Smooth muscle cell (in vitro differentiated cells): ENCODE measurements around the gene EPB41L5. TPM values are rescaled to one million over a fixed set of nuclear protein-coding genes. Genes with fewer than 3 reads are reported as not detected.
"Not testable (repeated sequence)": the region's sequence is repeated elsewhere in the genome, so short reads cannot be mapped to it uniquely, and the experiment has no call there.

Experiments used
- DNase-seq: peaks from one replicate; lab custom pipeline; 2025; ENCODE audit not compliant: unreplicated experiment; lab: John Stamatoyannopoulos, UW
- H2AFZ ChIP-seq: fragments of 200-600 bp; sonication (generic); 2 replicates; pipeline ENCODE4 v1.6.0; 2016; ENCODE audit warnings: antibody characterized with exemption, low read depth, mild to moderate bottlenecking
- H3F3A ChIP-seq: fragments of 200-600 bp; sonication (generic); 2 replicates; pipeline ENCODE4 v1.6.0; 2017; ENCODE audit warnings: antibody characterized with exemption, low read depth
- H3K27ac ChIP-seq: fragments of 200-600 bp; sonication (generic); 2 replicates; pipeline ENCODE4 v1.5.1; 2016; ENCODE audit warnings: low read depth, mild to moderate bottlenecking
- H3K27me3 ChIP-seq: fragments of 200-600 bp; sonication (generic); 2 replicates; pipeline ENCODE4 v1.6.1; 2016; ENCODE audit warnings: low read depth, mild to moderate bottlenecking
- H3K36me3 ChIP-seq: fragments of 200-600 bp; sonication (generic); 2 replicates; pipeline ENCODE4 v1.5.1; 2016; ENCODE audit warnings: low read depth
- H3K4me1 ChIP-seq: fragments of 200-600 bp; sonication (generic); 2 replicates; pipeline ENCODE4 v1.5.1; 2016; ENCODE audit warnings: low read depth
- H3K4me2 ChIP-seq: fragments of 200-600 bp; sonication (generic); 2 replicates; pipeline ENCODE4 v1.6.0; 2016; ENCODE audit warnings: mild to moderate bottlenecking
- H3K4me3 ChIP-seq: fragments of 200-600 bp; sonication (generic); 2 replicates; pipeline ENCODE4 v1.5.1; 2016; ENCODE audit warnings: mild to moderate bottlenecking
- H3K79me2 ChIP-seq: fragments of 200-600 bp; sonication (generic); 2 replicates; pipeline ENCODE4 v1.6.0; 2016; ENCODE audit warnings: low read depth, mild to moderate bottlenecking
- H3K9ac ChIP-seq: fragments of 200-600 bp; sonication (generic); 2 replicates; pipeline ENCODE4 v1.6.0; 2016; ENCODE audit warnings: low read depth
- H3K9me3 ChIP-seq: fragments of 200-600 bp; sonication (generic); replicated peaks from 2 replicates; pipeline ENCODE4 v1.5.1; 2016; ENCODE audit warnings: low read depth
- H4K20me1 ChIP-seq: fragments of 200-600 bp; sonication (generic); 2 replicates; pipeline ENCODE4 v1.6.0; 2016; ENCODE audit warnings: low read depth
- WGBS: methylation state at CpG from one replicate; pipeline ENCODE4 v1.1.7; 2016; ENCODE audit warnings: low lambda C conversion rate; 5-methylcytosine and 5-hydroxymethylcytosine counted together
- polyA plus RNA-seq: library from polyadenylated mRNA; unstranded; fragments of >200 nt; fragmentation: Nextera tagmentation; extraction: Ambion mirVana; gene quantifications from 2 replicates; pipeline ENCODE4 v1.2.1, GENCODE V29; 2016
- total RNA-seq: library from RNA; depleted of rRNA; stranded (reverse); fragments of >200 nt; gene quantifications from 2 replicates; pipeline ENCODE4 v1.2.3, GENCODE V29; 2014
- TF ChIP-seq, protein P1 (sequence below): fragments of 200-600 bp; sonication (generic); IDR thresholded peaks from 2 replicates; pipeline ENCODE4 v1.5.1; 2017; ENCODE audit warnings: borderline replicate concordance, mild to moderate bottlenecking, antibody characterized with exemption; ENCODE audit not compliant: insufficient read depth, poor library complexity, severe bottlenecking

The EPB41L5 gene
- total and polyA plus RNA-seq, 2 experiments from 2014 or later, result 4.6 to 17.2 TPM

DNA sequence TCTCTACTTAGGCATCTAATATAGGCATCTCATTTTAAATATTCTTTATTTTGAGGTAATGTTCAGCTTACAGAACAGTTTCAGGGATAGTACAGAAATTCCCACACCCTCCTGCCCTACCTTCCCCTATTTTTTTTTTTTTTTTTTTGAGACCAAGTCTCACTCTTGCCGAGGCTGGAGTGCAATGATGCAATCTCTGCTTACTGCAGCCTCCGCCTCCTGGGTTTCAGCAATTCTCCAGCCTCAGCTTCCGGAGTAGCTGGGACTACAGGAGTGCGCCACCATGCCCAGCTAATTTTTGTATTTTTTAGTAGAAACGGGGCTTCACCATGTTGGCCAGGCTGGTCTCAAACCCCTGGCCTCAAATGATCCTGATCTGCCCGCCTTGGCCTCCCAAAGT lies 97.6 kb downstream of the EPB41L5 start:
- Histone ChIP-seq H3K9ac (no peak overlapping the region), H3K27ac (no peak overlapping the region), H3K79me2 (no peaks in the 10 kb centered on the region), H3K36me3 (no peaks in the 10 kb centered on the region), H3K27me3 (no peaks in the 10 kb centered on the region), H3K9me3 (no peaks in the 10 kb centered on the region), H3K4me1 (no peaks in the 10 kb centered on the region), H2AFZ (no peak overlapping the region), H3K4me2 (no peak overlapping the region), H3F3A (no peaks in the 10 kb centered on the region), H3K4me3 (no peak overlapping the region), H4K20me1 (no peaks in the 10 kb centered on the region)
- TF ChIP-seq, protein P1, sequence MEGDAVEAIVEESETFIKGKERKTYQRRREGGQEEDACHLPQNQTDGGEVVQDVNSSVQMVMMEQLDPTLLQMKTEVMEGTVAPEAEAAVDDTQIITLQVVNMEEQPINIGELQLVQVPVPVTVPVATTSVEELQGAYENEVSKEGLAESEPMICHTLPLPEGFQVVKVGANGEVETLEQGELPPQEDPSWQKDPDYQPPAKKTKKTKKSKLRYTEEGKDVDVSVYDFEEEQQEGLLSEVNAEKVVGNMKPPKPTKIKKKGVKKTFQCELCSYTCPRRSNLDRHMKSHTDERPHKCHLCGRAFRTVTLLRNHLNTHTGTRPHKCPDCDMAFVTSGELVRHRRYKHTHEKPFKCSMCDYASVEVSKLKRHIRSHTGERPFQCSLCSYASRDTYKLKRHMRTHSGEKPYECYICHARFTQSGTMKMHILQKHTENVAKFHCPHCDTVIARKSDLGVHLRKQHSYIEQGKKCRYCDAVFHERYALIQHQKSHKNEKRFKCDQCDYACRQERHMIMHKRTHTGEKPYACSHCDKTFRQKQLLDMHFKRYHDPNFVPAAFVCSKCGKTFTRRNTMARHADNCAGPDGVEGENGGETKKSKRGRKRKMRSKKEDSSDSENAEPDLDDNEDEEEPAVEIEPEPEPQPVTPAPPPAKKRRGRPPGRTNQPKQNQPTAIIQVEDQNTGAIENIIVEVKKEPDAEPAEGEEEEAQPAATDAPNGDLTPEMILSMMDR, result no peak
- 76% methylated on average over 6 of the region's 6 CpGs for WGBS
- no peak for DNase-seq

DNA sequence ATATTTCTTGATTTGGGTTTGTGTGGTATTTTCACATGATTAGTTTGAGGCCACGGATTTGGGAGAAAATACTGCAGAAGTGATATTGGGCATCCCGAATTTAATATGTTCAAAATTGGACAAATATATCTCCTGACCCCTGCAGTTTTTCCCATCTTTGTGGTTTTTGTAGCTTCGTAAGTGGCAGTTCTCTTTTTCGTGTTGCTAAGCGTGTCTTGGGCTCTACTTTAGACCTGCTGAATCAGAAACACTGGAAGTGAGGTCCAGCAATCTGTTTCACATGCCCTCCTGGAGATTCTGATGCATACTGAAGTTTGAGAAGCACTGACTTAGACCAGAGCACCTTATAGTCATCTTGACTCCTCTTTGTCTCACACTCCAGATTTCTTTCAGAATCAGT lies 98.3 kb downstream of the EPB41L5 start:
- H3K27me3 ChIP-seq, result no peaks in the 10 kb centered on the region
- no peaks in the 10 kb centered on the region for H3K79me2 ChIP-seq
- no peak overlapping the region for H3K4me3 ChIP-seq
- H3F3A ChIP-seq, result no peaks in the 10 kb centered on the region
- no peak overlapping the region for H2AFZ ChIP-seq
- H3K4me2 ChIP-seq, result no peak overlapping the region
- H3K9me3 ChIP-seq, result no peaks in the 10 kb centered on the region
- no peak overlapping the region for H3K9ac ChIP-seq
- DNase-seq, result no peak
- H4K20me1 ChIP-seq, result no peaks in the 10 kb centered on the region
- TF ChIP-seq, protein P1, result no peak
- no peaks in the 10 kb centered on the region for H3K36me3 ChIP-seq
- WGBS, result 92% methylated on average over 5 of the region's 5 CpGs
- no peak overlapping the region for H3K27ac ChIP-seq
- H3K4me1 ChIP-seq, result no peaks in the 10 kb centered on the region

DNA sequence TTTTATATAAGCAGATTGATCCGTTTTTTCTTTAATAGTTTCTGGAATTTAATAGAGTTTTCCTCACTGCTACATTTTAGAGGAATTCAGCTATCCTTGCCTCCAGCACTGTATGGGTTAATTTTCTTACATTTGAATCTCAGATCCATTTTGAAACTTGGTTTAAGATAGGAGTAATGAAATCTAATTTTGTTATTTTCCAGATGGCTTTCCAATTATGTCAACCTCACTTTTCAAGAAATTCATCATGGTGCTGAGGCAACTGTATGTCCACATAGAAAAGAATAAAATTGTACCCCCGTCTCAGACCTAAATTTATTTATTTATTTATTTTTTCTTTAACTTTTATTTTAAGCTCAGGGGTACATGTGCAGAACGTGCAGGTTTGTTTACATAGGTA lies 105.1 kb downstream of the EPB41L5 start:
- Histone ChIP-seq H3K4me3 (no peak overlapping the region), H4K20me1 (no peaks in the 10 kb centered on the region), H3K4me1 (no peaks in the 10 kb centered on the region), H3K4me2 (no peak overlapping the region), H3K9ac (no peak overlapping the region), H3K27ac (no peak overlapping the region), H3K9me3 (peaks cover 4% of the 10 kb centered on the region), H3K36me3 (no peaks in the 10 kb centered on the region), H3K27me3 (no peaks in the 10 kb centered on the region), H2AFZ (no peak overlapping the region), H3K79me2 (no peaks in the 10 kb centered on the region), H3F3A (no peaks in the 10 kb centered on the region)
- TF ChIP-seq, protein P1, result no peak
- no peak for DNase-seq
- WGBS, result 98% methylated on average over 3 of the region's 3 CpGs

DNA sequence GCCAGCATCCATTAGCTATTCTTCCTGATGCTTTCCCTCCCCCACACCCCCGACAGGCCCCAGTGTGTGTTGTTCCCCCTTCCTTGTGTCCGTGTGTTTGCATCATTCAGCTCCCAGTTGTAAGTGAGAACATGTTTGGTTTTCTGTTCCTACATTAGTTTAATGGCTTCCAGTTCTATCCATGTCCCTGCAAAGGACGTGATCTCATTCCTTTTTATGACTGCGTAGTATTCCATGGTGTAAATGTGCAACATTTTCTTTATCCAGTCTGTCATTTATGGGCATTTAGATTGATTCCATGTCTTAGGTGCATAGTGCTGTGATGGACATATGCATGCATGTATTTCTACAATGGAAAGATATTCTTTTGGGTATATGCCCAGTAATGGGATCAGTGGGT lies 105.6 kb downstream of the EPB41L5 start:
- Histone ChIP-seq H4K20me1 (no peaks in the 10 kb centered on the region), H3F3A (no peaks in the 10 kb centered on the region), H3K27ac (no peak overlapping the region), H3K79me2 (no peaks in the 10 kb centered on the region), H3K4me2 (no peak overlapping the region), H2AFZ (no peak overlapping the region), H3K4me3 (no peak overlapping the region), H3K36me3 (no peaks in the 10 kb centered on the region), H3K9ac (no peak overlapping the region), H3K4me1 (no peaks in the 10 kb centered on the region), H3K9me3 (peaks cover 4% of the 10 kb centered on the region), H3K27me3 (no peaks in the 10 kb centered on the region)
- TF ChIP-seq, protein P1, result no peak
- no peak for DNase-seq
- 98% methylated on average over 4 of the region's 4 CpGs for WGBS

DNA sequence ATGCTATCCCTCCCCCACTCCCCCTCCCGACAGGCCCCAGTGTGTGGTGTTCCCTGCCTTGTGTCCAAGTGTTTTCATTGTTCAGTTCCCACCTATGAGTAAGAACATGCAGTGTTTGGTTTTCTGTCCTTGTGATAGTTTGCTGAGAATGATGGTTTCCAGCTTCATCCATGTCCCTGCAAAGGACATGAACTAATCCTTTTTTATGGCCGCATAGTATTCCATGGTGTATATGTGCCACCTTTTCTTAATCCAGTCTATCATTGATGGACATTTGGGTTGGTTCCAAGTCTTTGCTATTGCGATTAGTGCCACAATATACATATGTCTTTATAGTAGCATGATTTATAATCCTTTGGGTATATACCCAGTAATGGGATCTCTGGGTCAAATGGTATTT lies 108.5 kb downstream of the EPB41L5 start:
- not testable (repeated sequence) for H3K9ac ChIP-seq, H4K20me1 ChIP-seq, H3K79me2 ChIP-seq, H3K4me1 ChIP-seq, H3K27ac ChIP-seq, H3K4me2 ChIP-seq, H3K27me3 ChIP-seq, H2AFZ ChIP-seq, H3F3A ChIP-seq, H3K36me3 ChIP-seq, H3K4me3 ChIP-seq, H3K9me3 ChIP-seq, DNase-seq
- WGBS, result 99% methylated on average over 3 of the region's 3 CpGs
